Measurements from ENCODE around the gene ZC3HAV1. TPM values are rescaled to one million over a fixed set of nuclear protein-coding genes. Genes with fewer than 3 reads are reported as not detected.

Gene ZC3HAV1
- total RNA-seq, 1 experiment from 2014 or later = 38.0 TPM

- TF ChIP-seq HMGXB4 (CRISPR knock-in tag; IDR thresholded peaks at IDR 0.05) (peak; percentile 98), CBFB (CRISPR knock-in tag; IDR thresholded peaks at IDR 0.05; ENCODE audit: low read depth) (no peak), SP1 (CRISPR knock-in tag; conservative IDR thresholded peaks at IDR 0.05) (peak; percentile 39; the same call in 1 of the 2 replicates), ARID4B (CRISPR knock-in tag; IDR thresholded peaks at IDR 0.05; ENCODE audit: borderline replicate concordance) (peak; percentile 85; the same call in 1 of the 2 replicates), SMAD3 (CRISPR knock-in tag; IDR thresholded peaks at IDR 0.05; ENCODE audit: borderline replicate concordance) (0 out of 2 replicates have a peak, but pooled peaks have one; percentile 8), CREB1 (CRISPR knock-in tag; IDR thresholded peaks at IDR 0.05) (no peak), FOXJ3 (CRISPR knock-in tag; IDR thresholded peaks at IDR 0.05; ENCODE audit: borderline replicate concordance) (no peak), MLX (CRISPR knock-in tag; IDR thresholded peaks at IDR 0.05) (peak; percentile 92), ZNF121 (CRISPR knock-in tag; IDR thresholded peaks at IDR 0.05) (0 out of 2 replicates have a peak, but pooled peaks have one; percentile 8), USF2 (CRISPR knock-in tag; IDR thresholded peaks at IDR 0.05) (no peak), PRDM15 (CRISPR knock-in tag; IDR thresholded peaks at IDR 0.05) (peak; percentile 60), KAT7 (CRISPR knock-in tag; IDR thresholded peaks at IDR 0.05; ENCODE audit: borderline replicate concordance) (peak; percentile 96; the same call in 1 of the 2 replicates), RORB (CRISPR knock-in tag; IDR thresholded peaks at IDR 0.05) (no peak), GRHL2 (CRISPR knock-in tag; IDR thresholded peaks at IDR 0.05; ENCODE audit: insufficient replicate concordance, severe bottlenecking) (no peak), TEAD1 (CRISPR knock-in tag; IDR thresholded peaks at IDR 0.05) (peak; percentile 85; the same call in 1 of the 2 replicates), FOXK1 (CRISPR knock-in tag; IDR thresholded peaks at IDR 0.05) (peak; percentile 66), ZNF423 (CRISPR knock-in tag; IDR thresholded peaks at IDR 0.05) (no peak), ZNF671 (CRISPR knock-in tag; IDR thresholded peaks at IDR 0.05) (no peak), NR1H2 (CRISPR knock-in tag; IDR thresholded peaks at IDR 0.05) (no peak), HMGA2 (CRISPR knock-in tag; IDR thresholded peaks at IDR 0.05) (no peak), PRRX2 (CRISPR knock-in tag; IDR thresholded peaks at IDR 0.05) (no peak), FOXP1 (CRISPR knock-in tag; IDR thresholded peaks at IDR 0.05; ENCODE audit: borderline replicate concordance) (peak; percentile 96), RELA (CRISPR knock-in tag; IDR thresholded peaks at IDR 0.05; ENCODE audit: borderline replicate concordance) (peak; percentile 91), AR (CRISPR knock-in tag; IDR thresholded peaks at IDR 0.05) (no peak)
Observed at GRCh38 chr7:139035586-139036353, 73.8 kb downstream of the ZC3HAV1 start, which contains the start of gene ZC3HAV1L (continued).

All from WTC11 (cell line).